HCT116 (cell line): ENCODE data around the gene GH2. TPM values are rescaled to one million over a fixed set of nuclear protein-coding genes. Genes with fewer than 3 reads are reported as not detected.

ENCODE experiments used
- ATAC-seq: fragments of 200-7000 bp; cut with Tn5 transposase; 2 replicates; pipeline ENCODE4 v1.9.1; 2020; ENCODE audit warnings: mild to moderate bottlenecking, moderate library complexity
- BruUV-seq: library from RNA; stranded (reverse); fragments of 400-500 nt; replicated peaks from 2 replicates; lab custom pipeline; 2021; lab: Mats Ljungman, UMichigan
- CTCF ChIA-PET: fragments of 300-600 bp; sonication (Branson Sonifier 250); formaldehyde crosslinking; loops from one replicate; lab custom pipeline; 2021; ENCODE audit warnings: antibody characterized with exemption; lab: Charles Lee
- POLR2A ChIA-PET: fragments of 300-600, 350-600 bp; sonication (Branson Sonifier 250); formaldehyde crosslinking; loops from one replicate; lab custom pipeline; 2021; ENCODE audit warnings: antibody characterized with exemption; lab: Charles Lee
- RAD21 ChIA-PET, 2 experiments: fragments of 300-600 bp; sonication (Branson Sonifier 250); formaldehyde crosslinking; loops; one replicate each; lab custom pipeline; 2023; ENCODE audit warnings: low total read pairs in 2 of 2; ENCODE audit not compliant: uncharacterized antibody in 2 of 2, unreplicated experiment in 2 of 2, low non-redundant PET in 1 of 2; lab: Charles Lee
- DNase-seq: peaks from one replicate; pipeline ENCODE4 v3.0.0-alpha.2; 2010; ENCODE audit warnings: low read depth, low spot score
- H2AFZ ChIP-seq: fragments of 200-600 bp; shearing (Covaris generic), sonication (generic); 2 replicates; pipeline ENCODE4 v1.6.1; 2017; ENCODE audit warnings: low read depth, mixed run types, mixed read lengths, antibody characterized with exemption, low read length; ENCODE audit not compliant: poor library complexity, severe bottlenecking
- H3K27ac ChIP-seq: 2 replicates; pipeline ENCODE4 v1.5.1; 2012; ENCODE audit warnings: low read depth, low read length
- H3K27me3 ChIP-seq: fragments of 200-600 bp; sonication (generic); 2 replicates; pipeline ENCODE4 v1.6.1; 2016; ENCODE audit warnings: mixed run types, low read length, mixed read lengths; ENCODE audit not compliant: insufficient read depth
- H3K36me3 ChIP-seq, 2 experiments: fragments of 200-500 bp in 1 of 2; fragments of 200-600 bp in 1 of 2; sonication (Bioruptor generic) in 1 of 2; sonication (generic) in 1 of 2; 2 replicates each; pipeline versions ENCODE4 v1.5.1 to v1.6.1; 2014 to 2016; ENCODE audit warnings: low read length in 2 of 2, inconsistent platforms in 1 of 2, mixed read lengths in 1 of 2, mixed run types in 1 of 2; ENCODE audit not compliant: insufficient read depth in 2 of 2, control insufficient read depth in 1 of 2
- H3K4me1 ChIP-seq, 2 experiments: fragments of 200-600 bp in 1 of 2; sonication (generic) in 1 of 2; 2 replicates each; pipeline versions ENCODE4 v1.5.1 to v1.6.1; 2012 to 2017; ENCODE audit warnings: low read length in 2 of 2, inconsistent platforms in 1 of 2, mild to moderate bottlenecking in 1 of 2, mixed read lengths in 1 of 2, mixed run types in 1 of 2, moderate library complexity in 1 of 2; ENCODE audit not compliant: insufficient read depth in 2 of 2, control insufficient read depth in 1 of 2
- H3K4me2 ChIP-seq: fragments of 200-600 bp; sonication (generic); 2 replicates; pipeline ENCODE4 v1.6.1; 2017; ENCODE audit warnings: mixed run types, low read length, mixed read lengths
- H3K4me3 ChIP-seq, 2 experiments: fragments of 200-600 bp in 1 of 2; sonication (generic) in 1 of 2; replicated peaks in 1 of 2; 2 replicates each; pipeline ENCODE4 v1.5.1; 2011 to 2016; ENCODE audit warnings: low read length in 2 of 2, control low read depth in 1 of 2, low read depth in 1 of 2, mild to moderate bottlenecking in 1 of 2, mixed read lengths in 1 of 2, mixed run types in 1 of 2
- H3K79me2 ChIP-seq: fragments of 200-600 bp; sonication (generic); 2 replicates; pipeline ENCODE4 v1.6.1; 2017; ENCODE audit warnings: mild to moderate bottlenecking, mixed run types, low read length, moderate library complexity, mixed read lengths; ENCODE audit not compliant: insufficient read depth
- H3K9ac ChIP-seq: fragments of 200-600 bp; sonication (generic); 2 replicates; pipeline ENCODE4 v1.6.1; 2016; ENCODE audit warnings: low read length, mixed read lengths
- H3K9me2 ChIP-seq: fragments of 200-600 bp; sonication (generic), shearing (Covaris generic); 2 replicates; pipeline ENCODE4 v1.6.1; 2017; ENCODE audit warnings: mixed run types, mild to moderate bottlenecking, moderate library complexity; ENCODE audit not compliant: insufficient read depth
- H3K9me3 ChIP-seq, 2 experiments: fragments of 200-500 bp in 1 of 2; fragments of 200-600 bp in 1 of 2; sonication (Bioruptor generic) in 1 of 2; sonication (generic) in 1 of 2; 2 replicates each; pipeline ENCODE4 v1.6.1; 2014 to 2017; ENCODE audit warnings: low read length in 2 of 2, mixed read lengths in 2 of 2, inconsistent platforms in 1 of 2, low read depth in 1 of 2, mild to moderate bottlenecking in 1 of 2, mixed run types in 1 of 2, moderate library complexity in 1 of 2; ENCODE audit not compliant: control insufficient read depth in 1 of 2, insufficient read depth in 1 of 2
- H4K20me1 ChIP-seq: fragments of 200-600 bp; sonication (generic), shearing (Covaris generic); 2 replicates; pipeline ENCODE4 v1.6.1; 2017; ENCODE audit warnings: mixed run types, mild to moderate bottlenecking, moderate library complexity; ENCODE audit not compliant: insufficient read depth
- ELF1 ChIP-seq: IDR thresholded peaks from 2 replicates; pipeline ENCODE4 v1.6.1; 2012; ENCODE audit warnings: low read depth, borderline replicate concordance
- MAX ChIP-seq: IDR thresholded peaks from 2 replicates; pipeline ENCODE4 v1.6.1; 2012
- POLR2A ChIP-seq: IDR thresholded peaks from 2 replicates; pipeline ENCODE4 v1.7.0; 2011; ENCODE audit warnings: borderline replicate concordance; ENCODE audit not compliant: insufficient read depth, insufficient read length; ENCODE audit errors: extremely low read depth
- POLR2AphosphoS5 ChIP-seq: IDR thresholded peaks from 2 replicates; pipeline ENCODE4 v1.6.1; 2011; ENCODE audit warnings: mild to moderate bottlenecking, low read depth, low read length, moderate library complexity
- RAD21 ChIP-seq: IDR thresholded peaks from 2 replicates; pipeline ENCODE4 v1.6.1; 2012; ENCODE audit warnings: low read depth, mild to moderate bottlenecking
- REST ChIP-seq: IDR thresholded peaks from 2 replicates; pipeline ENCODE4 v1.6.1; 2012; ENCODE audit warnings: low read depth
- SIN3A ChIP-seq: IDR thresholded peaks from 2 replicates; pipeline ENCODE4 v1.6.1; 2012; ENCODE audit warnings: low read depth
- ZFX ChIP-seq: fragments of 450-650 bp; IDR thresholded peaks from 2 replicates; pipeline ENCODE4 v1.6.1; 2017
- intact Hi-C: fragments of 100-400 bp; cut with micrococcal nuclease; formaldehyde crosslinking; loops from 2 replicates; pipeline ENCODE4 v1.10.0; 2022
- total RNA-seq: library from RNA; stranded (reverse); gene quantifications from one replicate; pipeline ENCODE4 v1.2.1, GENCODE V29; 2021; ENCODE audit not compliant: unreplicated experiment

GH2 gene
- total RNA-seq, 1 experiment from 2014 or later, result not detected

GRCh38 chr17:63928172-63928666 is 46.5 kb upstream of the GH2 start:
- RAD21 ChIA-PET, result interaction anchor here in 1 of 2 experiments (0.6 kb wide), 1 partner anchor 102 kb away, joined by 4 read pairs; no protein-coding TSS in a partner anchor
- no peaks in the 10 kb centered on the region for H3K79me2 ChIP-seq
- BruUV-seq, result no TSS peak
- H2AFZ ChIP-seq, result no peak overlapping the region
- H3K27ac ChIP-seq, result no peak overlapping the region
- intact Hi-C loops, result no loop called here
- no peaks in the 10 kb centered on the region for H3K36me3 ChIP-seq
- peaks cover 0 to 11% of the 10 kb centered on the region in 2 experiments; a peak in 3 of 4 replicates for H3K4me1 ChIP-seq
- no peak overlapping the region for H3K4me3 ChIP-seq
- no peak for DNase-seq
- no peak overlapping the region for H3K4me2 ChIP-seq
- no peak overlapping the region for H3K9ac ChIP-seq
- no peak for ATAC-seq
- H3K27me3 ChIP-seq, result no peaks in the 10 kb centered on the region
- no peaks in the 10 kb centered on the region for H3K9me3 ChIP-seq
- TF ChIP-seq RAD21, result no peak
- no peak for TF ChIP-seq ELF1
- TF ChIP-seq POLR2A, result no peak
- no peak for TF ChIP-seq ZFX
- TF ChIP-seq REST, result no peak
- TF ChIP-seq MAX, result no peak
- no peak for TF ChIP-seq SIN3A
- no peak for TF ChIP-seq POLR2AphosphoS5
- no peaks in the 10 kb centered on the region for H4K20me1 ChIP-seq
- POLR2A ChIA-PET, result no interaction called here
- CTCF ChIA-PET, result interaction anchor here (0.6 to 1.0 kb wide), 3 partner anchors 8 to 205 kb away, joined by 3 read pairs; no protein-coding TSS in a partner anchor
- no peaks in the 10 kb centered on the region for H3K9me2 ChIP-seq
